Thoracic aorta (tissue), 2 donors: ENCODE measurements around the gene SGSM2. TPM values are rescaled to one million over a fixed set of nuclear protein-coding genes. Genes with fewer than 3 reads are reported as not detected.
A peak's percentile ranks its signal among the peaks of the same experiment; 100 is the strongest.

Experiments used
- ATAC-seq: fragments of 150-250 bp; one replicate; pipeline ENCODE4 v1.8.0; 2017; ENCODE audit warnings: low read depth; ENCODE audit not compliant: insufficient number of reproducible peaks, low FRiP score
- DNase-seq: peaks from one replicate; pipeline ENCODE4 v3.0.0-alpha.2; 2020; ENCODE audit warnings: low spot score
- H3K27ac ChIP-seq, 2 donors: fragments of 200-600 bp; sonication (generic); 1 replicate in 1 of 2; 2 replicates in 1 of 2; pipeline ENCODE4 v1.5.1; 2016; ENCODE audit warnings: mild to moderate bottlenecking in 2 of 2, moderate library complexity in 2 of 2
- H3K27me3 ChIP-seq: fragments of 200-600 bp; sonication (generic); replicated peaks from 2 replicates; pipeline ENCODE4 v1.6.0; 2016; ENCODE audit warnings: mild to moderate bottlenecking; ENCODE audit not compliant: insufficient read depth
- H3K36me3 ChIP-seq: fragments of 200-600 bp; sonication (generic); one replicate; pipeline ENCODE4 v1.5.1; 2016
- H3K4me1 ChIP-seq, 2 donors: fragments of 200-600 bp; sonication (generic); 1 replicate in 1 of 2; 2 replicates in 1 of 2; pipeline versions ENCODE4 v1.5.1 to v1.6.0; 2016; ENCODE audit warnings: low read depth in 2 of 2, mild to moderate bottlenecking in 1 of 2; ENCODE audit not compliant: control insufficient read depth in 1 of 2
- H3K4me3 ChIP-seq: fragments of 200-600 bp; sonication (generic); 2 replicates; pipeline ENCODE4 v1.5.1; 2016; ENCODE audit warnings: mild to moderate bottlenecking
- H3K9me3 ChIP-seq: fragments of 200-600 bp; sonication (generic); 2 replicates; pipeline ENCODE4 v1.5.1; 2016
- CTCF ChIP-seq: fragments of 200-600 bp; sonication (generic); IDR thresholded peaks from one replicate; pipeline ENCODE4 v1.5.1; 2019; ENCODE audit warnings: antibody characterized with exemption
- total RNA-seq, 2 donors: library from RNA; depleted of rRNA; stranded (reverse); fragments of >200 nt; gene quantifications; one replicate each; pipeline versions ENCODE4 v1.1.0 to v1.2.3, GENCODE V29; 2016

The SGSM2 gene
- total RNA-seq, 2 donors from 2014 or later = 58.1 to 70.3 TPM

GRCh38 chr17:2336215-2336851 lies 968 bp upstream of the SGSM2 start, which contains the start of gene TSR1:
TSR1 (minus strand) TSS chr17:2336457; CDS start chr17:2336427, 30 bp downstream.
- peak; percentile 22 for TF ChIP-seq CTCF
- peak; percentile 56 for ATAC-seq
- H3K4me3 ChIP-seq = peak within 1 kb of the TSS; percentile 95
- H3K36me3 ChIP-seq = peaks cover 31% of the 10 kb centered on the region
- DNase-seq = peak; percentile 46
- peaks cover 5 to 25% of the 10 kb centered on the region in 2 donors for H3K4me1 ChIP-seq
- no peaks in the 10 kb centered on the region for H3K9me3 ChIP-seq
- H3K27me3 ChIP-seq = no peaks in the 10 kb centered on the region
- peak within 1 kb of the TSS; percentile 70 to 74 for H3K27ac ChIP-seq

- TF ChIP-seq CTCF = peak; percentile 22
- H3K36me3 ChIP-seq = peaks cover 18% of the 10 kb centered on the region
- H3K9me3 ChIP-seq = no peaks in the 10 kb centered on the region
- H3K4me1 ChIP-seq = peaks cover 5 to 25% of the 10 kb centered on the region in 2 donors
- peak overlapping the region; percentile 70 to 74 for H3K27ac ChIP-seq
- H3K4me3 ChIP-seq = peak overlapping the region; percentile 95
- DNase-seq (no peak), ATAC-seq (no peak)
- no peaks in the 10 kb centered on the region for H3K27me3 ChIP-seq
Measured at GRCh38 chr17:2337544-2338314, 428 bp downstream of the SGSM2 start.

GRCh38 chr17:2338315-2338657 lies 985 bp downstream of the SGSM2 start:
- no peak for ATAC-seq

GRCh38 chr17:2343421-2343820 lies 6.1 kb downstream of the SGSM2 start:
- no peak overlapping the region for H3K27ac ChIP-seq
- H3K9me3 ChIP-seq = no peaks in the 10 kb centered on the region
- DNase-seq = no peak
- TF ChIP-seq CTCF = no peak
- no peak overlapping the region for H3K4me3 ChIP-seq
- no peaks in the 10 kb centered on the region for H3K27me3 ChIP-seq
- no peaks in the 10 kb centered on the region for H3K36me3 ChIP-seq
- H3K4me1 ChIP-seq = peaks cover 0 to 4% of the 10 kb centered on the region in 2 donors
- ATAC-seq = no peak

More at GRCh38 chr17:2338315-2338657, 985 bp downstream of the SGSM2 start:
- Histone ChIP-seq H3K36me3 (peaks cover 14% of the 10 kb centered on the region), H3K4me1 (peaks cover 5 to 25% of the 10 kb centered on the region in 2 donors), H3K27me3 (no peaks in the 10 kb centered on the region), H3K27ac (peak overlapping the region in 1 of 2 donors; percentile 74), H3K4me3 (peak overlapping the region; percentile 95), H3K9me3 (no peaks in the 10 kb centered on the region)
- no peak for DNase-seq
- TF ChIP-seq CTCF = no peak

- Histone ChIP-seq H3K36me3 (no peaks in the 10 kb centered on the region), H3K4me1 (no peaks in the 10 kb centered on the region), H3K27ac (no peak overlapping the region), H3K27me3 (no peaks in the 10 kb centered on the region), H3K4me3 (no peak overlapping the region), H3K9me3 (no peaks in the 10 kb centered on the region)
- DNase-seq (no peak), ATAC-seq (no peak)
- TF ChIP-seq CTCF = no peak
Measured at GRCh38 chr17:2344528-2344927, 7.2 kb downstream of the SGSM2 start.
